ENCODE data around the gene PILRB.
"Not testable (repeated sequence)": the region's sequence is repeated elsewhere in the genome, so short reads cannot be mapped to it uniquely, and the experiment has no call there.

PILRB gene

DNA sequence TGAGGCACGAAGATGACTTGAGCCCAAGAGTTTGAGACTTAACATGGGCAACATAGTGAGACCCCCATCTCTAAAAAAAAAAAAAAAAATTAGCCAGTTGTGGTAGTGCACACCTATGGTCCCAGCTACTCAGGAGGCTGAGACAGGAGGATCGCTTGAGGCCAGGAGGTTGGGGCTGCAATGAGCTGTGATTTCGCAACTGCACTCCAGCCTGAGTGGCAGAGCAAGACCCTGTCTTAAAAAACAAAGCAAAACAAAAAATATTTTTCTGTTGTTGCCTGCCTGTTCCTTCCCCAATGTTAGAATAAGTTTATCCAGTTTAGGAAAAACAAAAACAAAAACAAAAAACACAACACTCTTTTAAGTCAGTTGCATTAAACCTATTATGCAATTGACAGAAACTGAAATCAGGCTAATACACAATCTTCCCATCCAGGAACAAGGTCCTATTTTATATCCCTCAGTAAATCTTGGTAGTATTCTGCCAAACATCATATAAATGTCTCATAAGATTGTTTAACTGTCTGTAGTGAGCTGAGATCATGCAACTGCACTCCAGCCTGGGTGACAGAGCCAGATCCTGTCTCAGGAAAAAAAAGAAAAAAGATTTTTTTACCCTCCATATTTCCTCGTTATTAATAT, 20.3 kb downstream of the PILRB start:
- DNase-seq: no peak

DNA sequence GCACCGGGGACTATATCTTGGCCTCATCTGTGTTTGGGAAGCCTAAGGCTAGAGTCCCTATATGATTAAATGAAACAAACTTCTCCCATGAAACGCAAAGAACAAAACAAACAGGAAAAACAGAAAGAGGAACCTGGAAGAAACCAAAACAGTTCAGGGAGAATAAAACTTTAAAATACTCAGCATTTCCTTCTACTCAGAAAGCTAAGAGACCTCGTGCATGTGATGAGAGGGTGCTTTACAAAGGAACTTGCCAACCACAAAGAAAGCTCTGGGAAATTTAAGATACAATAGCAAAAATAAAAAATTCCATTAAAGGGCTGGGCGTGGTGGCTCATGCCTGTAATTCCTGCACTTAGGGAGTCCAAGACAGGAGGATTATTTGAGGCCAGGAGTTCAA, 22.3 kb downstream of the PILRB start:
- no peak for DNase-seq

DNA sequence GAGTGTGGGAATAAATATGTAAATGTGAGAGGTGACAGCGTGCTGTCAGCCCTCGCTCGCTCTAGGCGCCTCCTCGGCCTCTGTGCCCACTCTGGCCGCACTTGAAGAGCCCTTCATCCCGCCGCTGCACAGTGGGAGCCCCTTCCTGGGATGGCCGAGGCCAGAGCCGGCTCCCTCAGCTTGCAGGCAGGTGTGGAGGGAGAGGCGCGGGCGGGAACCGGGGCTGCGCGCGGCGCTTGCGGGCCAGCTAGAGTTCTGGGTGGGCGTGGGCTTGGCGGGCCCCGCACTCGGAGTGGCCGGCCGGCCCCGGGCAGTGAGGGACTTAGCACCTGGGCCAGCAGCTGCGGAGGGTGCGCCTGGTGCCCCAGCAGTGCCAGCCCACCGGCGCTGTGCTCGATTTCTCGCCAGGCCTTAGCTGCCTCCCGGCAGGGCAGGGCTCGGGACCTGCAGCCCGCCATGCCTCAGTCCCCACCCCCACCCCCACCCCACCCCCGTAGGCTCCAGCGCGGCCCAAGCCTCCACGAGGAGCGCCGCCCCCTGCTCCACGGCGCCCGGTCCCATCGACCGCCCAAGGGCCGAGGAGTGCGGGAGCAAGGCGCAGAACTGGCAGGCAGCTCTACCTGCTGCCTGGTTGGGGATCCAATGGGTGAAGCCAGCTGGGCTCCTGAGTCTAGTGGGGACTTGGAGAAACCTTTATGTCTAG, 23.8 kb downstream of the PILRB start:
- not testable (repeated sequence) for DNase-seq

DNA sequence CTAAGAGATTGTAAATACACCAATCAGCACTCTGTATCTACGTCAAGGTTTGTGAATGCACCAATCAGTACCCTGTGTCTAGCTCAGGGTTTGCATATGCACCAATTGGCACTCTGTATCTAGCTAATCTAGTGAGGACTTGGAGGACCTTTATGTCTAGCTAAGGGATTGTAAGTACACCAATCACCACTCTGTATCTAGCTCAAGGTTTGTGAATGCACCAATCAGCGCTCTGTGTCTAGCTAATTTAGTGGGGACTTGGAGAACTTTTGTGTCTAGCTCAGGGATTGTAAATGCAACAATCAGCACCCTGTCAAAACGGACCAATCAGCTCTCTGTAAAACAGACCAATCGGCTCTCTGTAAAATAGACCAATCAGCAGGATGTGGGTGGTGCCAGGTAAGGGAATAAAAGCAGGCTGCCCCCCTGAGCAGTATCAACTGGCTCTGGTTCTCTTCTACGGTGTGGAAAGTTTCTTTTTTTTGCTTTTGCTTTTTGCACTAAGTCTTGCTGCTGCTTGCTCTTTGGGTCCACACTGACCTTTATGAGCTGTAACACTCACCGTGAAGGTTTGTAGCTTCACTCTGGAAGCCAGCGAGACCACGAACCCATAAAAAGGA, 24.4 kb downstream of the PILRB start:
- not testable (repeated sequence) for DNase-seq

DNA sequence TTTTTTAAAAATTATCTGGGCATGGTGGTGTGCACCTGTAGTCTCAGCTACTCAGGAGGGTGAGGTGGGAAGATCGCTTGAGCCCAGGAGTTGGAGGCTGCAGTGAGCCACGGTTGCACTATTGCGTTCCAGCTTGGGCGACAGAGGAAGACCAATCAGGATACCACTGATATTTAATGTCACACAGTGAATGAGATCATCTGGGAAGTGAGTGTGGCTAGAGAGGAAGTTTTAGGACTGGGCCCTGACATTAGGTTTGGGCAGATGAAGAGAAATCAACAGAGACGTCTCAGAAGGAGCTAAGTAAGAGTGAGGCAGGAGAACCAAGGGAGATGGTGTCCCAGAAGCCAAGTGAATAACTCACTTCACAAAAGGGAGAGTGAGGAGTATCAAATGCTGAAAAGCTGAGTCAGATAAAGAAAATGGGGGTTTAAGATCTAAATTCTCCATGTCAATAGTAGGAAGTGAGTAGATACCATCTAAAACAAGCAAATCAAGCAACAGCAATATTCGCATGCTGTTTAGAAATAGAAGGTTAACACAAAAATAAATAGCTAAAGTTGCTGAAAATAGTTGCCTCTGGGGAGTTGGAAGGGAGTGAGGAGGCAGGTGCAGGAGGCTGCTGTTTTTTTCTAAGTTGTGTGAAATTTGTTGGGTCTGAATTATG, 26.8 kb downstream of the PILRB start:
- DNase-seq: no peak

DNA sequence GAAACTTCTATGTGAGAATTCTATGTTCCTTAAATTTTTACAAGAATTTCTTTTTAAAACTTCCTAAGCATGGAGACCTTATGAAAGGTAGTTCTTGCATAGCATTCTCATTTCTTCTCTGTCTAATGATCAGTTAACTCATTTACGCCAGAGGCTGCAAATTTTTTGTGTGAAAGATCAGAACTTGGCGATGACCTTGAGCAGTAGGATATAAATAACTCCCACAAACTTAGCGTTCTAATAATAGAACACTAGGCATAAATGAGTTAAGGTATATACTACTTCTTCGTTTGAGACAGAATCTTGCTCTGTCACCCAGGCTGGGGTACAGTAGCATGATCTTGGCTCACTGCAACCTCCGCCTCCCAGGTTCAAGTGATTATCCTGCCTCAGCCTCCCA, 29.0 kb downstream of the PILRB start:
- DNase-seq: no peak

DNA sequence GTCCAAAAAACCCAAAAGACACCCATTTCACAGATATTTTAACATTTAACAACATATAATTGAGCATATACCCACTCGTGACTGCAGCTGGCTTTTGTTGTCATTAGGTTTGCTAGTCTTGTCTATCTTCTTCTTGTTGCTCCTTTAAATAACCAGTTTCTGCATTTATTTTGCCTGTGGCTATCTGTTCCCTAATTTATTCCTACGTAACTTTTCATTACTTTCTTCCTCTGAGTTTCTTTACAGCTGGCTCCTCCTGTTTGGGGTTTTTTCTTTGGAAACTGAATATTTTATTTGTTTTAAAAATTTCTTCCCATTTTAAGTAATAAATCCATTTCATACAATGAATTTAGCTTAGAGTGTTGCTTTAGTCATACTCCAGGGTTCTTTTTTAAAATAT, 29.8 kb downstream of the PILRB start:
- no peak for DNase-seq

DNA sequence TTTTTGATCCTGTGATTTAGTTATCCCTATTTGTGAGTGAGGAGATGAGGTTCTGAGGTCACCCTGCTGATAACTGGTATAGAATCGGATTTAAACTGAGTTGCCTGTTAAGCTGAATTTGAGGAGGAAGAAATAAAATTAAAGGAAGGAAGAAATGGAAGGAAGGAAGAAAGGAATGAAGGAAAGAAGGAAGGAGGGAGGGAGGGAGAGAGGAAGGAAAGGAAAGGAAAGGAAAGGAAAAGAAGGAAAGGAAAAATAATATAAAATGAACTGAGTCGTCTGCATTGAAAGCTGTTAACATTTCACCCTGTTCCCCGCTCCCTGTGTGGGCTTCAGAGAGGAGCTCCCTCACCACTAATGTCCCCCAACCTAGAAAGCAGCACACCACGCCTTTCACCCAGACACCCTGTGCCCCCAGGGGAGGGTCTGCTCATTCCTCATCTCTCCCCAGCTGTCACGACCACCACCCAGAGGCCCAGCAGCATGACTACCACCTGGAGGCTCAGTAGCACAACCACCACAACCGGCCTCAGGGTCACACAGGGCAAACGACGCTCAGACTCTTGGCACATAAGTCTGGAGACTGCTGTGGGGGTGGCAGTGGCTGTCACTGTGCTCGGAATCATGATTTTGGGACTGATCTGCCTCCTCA, 31.6 kb downstream of the PILRB start:
- no peak for DNase-seq

DNA sequence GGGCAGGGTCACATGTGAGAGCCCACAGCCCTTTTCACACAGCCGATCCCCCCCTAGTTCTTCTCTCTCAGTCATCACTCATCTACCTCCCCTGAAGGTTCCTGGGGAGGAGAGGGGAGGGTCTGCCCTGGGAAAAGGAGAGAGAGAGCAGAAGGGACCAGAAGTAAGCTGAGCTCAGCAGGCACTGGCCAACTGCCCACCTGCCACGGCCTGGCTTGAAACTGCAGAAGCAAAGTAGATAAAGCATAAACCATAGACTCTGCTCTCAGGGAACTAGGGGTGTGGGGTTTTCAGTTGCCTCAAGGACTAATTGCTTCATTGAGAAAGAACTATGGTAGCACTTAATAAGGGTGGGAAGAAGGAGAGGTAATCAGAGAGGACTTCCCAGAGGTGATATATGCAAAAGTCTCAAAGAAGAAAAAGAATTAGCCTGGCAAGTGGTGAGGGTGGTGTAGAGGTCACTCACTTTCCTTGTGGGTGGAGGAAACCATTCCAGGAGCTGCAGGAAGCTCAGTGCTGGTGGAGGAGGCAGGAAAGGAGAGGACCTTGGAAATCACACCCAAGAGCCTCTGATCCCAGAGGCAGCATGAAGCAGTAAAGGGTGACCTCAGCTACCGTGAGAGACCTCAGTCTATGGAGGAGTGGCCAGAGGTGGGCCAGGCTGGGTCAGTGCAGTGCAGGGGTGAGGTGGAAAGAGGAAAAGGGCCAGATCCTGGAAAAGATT, 32.5 kb downstream of the PILRB start:
- DNase-seq: no peak

DNA sequence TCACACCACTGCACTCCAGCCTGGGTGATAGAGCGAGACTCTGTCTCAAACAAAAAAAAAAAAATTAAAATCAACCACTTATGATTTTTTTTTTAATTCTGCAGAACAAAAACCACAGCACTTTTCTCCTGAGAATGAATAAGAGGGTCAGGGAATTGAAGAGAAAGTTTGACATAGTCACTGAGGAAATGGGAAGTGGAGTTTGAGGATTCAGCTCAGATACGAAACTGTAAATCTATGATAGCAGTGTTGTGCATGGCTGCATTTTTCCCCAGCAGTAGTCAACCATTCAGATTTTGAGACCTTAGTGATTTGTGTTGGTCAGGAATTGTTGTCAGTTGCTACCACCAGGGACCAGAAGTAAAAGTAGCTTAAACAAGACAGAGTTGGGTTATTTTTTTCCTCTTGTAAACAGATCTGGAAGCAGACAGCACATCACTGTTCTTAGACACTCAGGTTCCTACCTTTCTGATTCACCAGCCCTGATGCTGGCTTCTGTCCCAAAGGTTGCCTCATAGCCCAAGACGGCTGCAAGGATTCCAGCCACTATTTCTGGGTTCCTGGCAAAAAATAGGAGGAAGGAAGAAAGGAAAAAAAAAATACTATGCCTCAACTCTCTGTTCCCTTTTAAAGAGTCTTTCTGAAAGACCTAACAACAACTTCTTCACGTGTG, 35.5 kb downstream of the PILRB start:
- DNase-seq: no peak

DNA sequence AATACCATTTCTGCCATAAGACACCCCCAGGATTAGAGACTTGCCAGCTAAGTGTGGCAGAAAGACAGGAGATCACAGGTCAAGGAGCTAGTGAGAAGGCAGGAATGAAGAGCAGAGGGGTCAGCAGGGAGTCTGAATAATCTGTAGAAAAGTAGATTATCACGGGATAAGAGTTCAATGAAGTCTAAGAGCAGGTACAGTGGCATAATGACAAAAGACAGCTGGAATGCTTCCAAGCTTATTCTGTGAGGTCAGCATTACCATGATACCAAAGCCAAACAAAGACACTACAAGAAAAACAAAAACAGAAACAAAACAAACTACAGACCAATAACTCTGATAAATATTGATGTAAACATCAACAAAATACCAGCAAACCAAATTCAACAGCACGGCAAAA, 36.2 kb downstream of the PILRB start:
- DNase-seq: no peak

DNA sequence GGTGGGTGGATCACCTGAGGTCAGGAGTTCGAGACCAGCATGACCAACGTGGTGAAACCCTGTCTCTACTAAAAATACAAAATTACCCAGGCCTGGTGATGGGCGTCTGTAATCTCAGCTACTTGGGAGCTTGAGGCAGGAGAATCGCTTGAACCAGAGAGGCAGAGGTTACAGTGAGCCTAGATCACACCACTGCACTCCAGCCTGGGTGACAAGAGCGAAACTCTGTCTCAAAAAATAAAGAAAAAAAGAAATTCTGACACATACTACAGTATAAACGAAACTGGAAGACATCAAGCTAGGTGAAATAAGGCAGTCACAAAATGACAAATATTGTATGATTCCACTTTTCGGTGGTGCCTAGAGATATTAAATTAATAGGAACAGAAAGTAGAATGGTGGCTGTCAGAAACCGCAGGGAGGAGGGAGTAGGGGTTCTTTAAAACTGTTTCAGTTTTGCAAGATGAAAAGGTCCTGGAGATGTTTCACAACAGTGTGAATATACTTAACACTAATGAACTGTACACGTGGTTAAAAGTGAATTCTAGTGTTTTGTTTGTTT, 38.6 kb downstream of the PILRB start:
- DNase-seq: peak; percentile 22 to 29

DNA sequence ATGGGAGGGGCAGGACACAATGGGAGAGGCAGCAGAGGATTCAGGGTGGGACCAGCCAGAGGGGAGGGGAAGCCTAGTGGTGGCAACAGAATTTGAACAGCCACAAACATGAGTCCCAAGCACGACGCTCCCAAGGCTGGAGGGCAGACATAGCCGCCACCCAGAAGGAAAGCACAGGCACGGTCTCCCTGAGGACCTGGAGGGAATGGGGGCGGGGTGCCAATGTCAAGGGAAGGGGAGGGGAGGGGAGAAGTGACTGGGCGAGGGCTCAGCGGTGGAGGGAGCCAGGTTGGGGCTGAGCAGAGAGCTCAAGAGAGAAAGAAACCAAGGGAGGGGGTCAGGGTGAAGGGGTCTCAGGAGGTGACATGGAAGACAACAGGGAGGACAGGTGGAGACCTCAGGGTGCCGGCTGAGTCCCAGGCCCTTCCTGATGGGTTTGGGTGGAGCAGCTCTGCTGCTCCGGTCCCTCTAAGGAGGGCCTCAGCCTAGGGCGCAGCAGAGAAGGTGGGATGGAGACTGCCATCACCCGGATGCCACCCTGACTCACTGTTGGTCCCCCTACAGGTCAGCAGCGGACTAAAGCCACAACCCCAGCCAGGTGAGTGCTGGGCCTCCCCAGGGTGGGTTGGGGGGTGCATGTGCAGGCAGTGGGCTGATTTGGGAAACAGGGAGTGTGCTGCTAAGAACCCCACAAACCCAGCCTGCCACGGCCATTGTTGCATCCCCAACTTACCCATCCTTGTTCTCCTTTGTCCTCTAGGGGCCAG, 39.6 kb downstream of the PILRB start:
- no peak for DNase-seq

DNA sequence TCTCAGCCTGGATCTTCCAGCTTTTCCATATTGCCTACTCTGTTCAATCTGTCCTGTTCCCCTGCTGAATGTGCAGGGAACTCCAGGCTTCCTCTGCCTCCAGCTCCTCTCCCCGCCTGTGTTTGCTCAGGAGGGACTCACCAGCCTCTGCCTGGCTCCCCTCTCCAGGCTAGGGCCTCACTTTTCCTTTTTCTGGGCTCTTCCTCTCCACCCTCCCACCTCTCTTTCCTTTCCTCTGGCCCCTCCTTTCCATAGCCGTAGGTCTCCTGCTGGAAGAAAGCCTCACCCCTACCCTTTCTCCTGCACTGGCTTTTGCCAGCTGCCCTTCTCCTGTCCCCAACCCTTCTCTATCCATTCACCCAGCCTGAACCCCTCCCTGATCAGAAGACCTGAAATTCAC, 40.3 kb downstream of the PILRB start:
- DNase-seq: no peak

DNA sequence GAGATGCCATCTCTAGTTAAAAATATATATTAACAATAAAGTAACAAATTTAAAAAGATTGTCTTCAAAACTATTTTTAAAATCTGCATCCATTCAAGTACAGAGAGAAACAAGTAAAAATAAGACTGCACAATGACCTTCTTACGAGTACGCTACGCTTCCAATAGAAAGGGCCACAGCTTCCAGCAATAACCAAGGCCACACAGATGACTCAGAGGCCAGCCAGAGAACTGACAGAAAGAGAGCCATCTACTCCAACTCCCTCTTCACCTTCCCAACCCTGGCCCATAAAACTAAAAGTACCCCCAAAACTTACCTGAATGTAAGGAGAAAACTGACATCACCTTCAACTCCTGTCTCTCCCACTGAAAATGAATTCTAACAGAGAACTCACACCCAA, 42.1 kb downstream of the PILRB start:
- DNase-seq: no peak

DNA sequence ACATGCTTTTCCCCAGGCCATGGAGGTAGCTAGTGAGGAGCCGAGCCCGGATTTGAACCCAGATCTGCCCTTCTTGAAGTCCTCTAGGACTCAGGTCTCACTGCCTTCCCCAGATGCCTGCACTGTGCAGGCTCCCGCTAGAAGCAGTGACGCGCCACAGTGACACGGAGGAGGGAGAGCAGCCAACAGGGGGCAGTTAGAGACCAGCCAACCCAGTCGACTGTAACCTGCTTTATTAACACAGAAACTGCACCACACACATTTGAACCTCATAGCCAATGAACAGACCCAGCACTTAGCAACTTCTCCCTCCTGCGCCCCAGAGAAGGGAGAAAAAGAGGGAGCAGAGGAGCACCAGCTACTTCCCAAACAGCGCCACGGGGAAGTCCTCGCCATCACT, 42.7 kb downstream of the PILRB start:
- DNase-seq: no peak

DNA sequence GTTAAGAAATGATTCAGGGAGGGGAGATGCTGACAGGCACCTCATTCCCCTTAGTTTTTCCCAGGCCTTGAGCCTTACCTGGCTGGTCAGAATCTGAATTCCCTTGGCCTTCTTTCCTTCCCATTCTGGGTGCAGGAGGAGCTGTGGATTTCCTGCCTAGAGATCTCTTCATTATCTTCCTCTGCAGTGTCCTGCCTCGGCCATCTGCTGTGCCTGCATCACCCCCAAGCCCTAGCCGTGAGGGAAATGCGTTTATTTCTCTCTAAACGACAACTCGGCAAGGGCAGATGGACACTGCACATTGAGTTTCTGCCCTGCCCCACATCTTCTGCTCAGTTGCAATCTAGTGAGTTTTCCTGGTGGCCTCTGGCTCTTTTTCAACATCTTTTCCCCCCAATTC, 43.9 kb downstream of the PILRB start:
- no peak for DNase-seq

DNA sequence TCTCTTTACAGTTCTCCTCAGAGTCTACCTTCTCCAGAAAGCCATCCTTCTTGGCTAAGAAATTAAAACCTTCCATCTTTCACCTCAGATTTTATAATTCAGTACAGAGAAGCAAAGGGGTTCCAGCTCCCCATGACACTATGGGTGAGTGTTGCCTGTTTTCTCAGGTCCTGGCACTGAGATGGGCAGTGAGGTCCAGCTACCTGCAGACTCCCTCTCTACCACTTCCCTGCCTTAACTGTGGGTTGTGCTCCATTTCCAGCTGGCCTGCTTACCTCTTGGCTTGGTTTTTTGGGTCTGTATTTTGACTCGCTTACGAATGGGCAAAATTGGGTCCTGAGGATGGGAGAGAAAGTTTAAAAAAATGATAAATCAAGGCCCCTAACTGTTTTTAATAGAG, 44.3 kb downstream of the PILRB start:
- no peak for DNase-seq

DNA sequence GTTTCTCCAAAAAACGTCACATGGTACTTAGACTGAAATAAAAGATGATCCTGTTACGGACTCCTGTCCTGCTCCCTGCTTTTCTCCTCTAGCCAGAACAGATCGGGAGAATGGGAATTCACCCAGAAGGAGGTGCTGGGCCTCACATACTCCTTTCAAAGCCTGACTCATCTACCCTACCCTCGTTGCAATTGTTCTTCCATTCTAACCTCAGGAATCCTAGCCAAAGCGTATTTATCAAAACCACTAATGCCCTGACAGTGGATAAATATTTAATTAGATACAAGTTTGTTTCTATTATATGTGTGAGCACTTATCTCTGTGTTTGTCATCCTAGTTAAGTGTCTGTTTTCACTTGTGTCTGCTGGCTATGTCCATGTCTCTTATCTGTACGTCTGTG, 48.9 kb downstream of the PILRB start:
- no peak for DNase-seq

DNA sequence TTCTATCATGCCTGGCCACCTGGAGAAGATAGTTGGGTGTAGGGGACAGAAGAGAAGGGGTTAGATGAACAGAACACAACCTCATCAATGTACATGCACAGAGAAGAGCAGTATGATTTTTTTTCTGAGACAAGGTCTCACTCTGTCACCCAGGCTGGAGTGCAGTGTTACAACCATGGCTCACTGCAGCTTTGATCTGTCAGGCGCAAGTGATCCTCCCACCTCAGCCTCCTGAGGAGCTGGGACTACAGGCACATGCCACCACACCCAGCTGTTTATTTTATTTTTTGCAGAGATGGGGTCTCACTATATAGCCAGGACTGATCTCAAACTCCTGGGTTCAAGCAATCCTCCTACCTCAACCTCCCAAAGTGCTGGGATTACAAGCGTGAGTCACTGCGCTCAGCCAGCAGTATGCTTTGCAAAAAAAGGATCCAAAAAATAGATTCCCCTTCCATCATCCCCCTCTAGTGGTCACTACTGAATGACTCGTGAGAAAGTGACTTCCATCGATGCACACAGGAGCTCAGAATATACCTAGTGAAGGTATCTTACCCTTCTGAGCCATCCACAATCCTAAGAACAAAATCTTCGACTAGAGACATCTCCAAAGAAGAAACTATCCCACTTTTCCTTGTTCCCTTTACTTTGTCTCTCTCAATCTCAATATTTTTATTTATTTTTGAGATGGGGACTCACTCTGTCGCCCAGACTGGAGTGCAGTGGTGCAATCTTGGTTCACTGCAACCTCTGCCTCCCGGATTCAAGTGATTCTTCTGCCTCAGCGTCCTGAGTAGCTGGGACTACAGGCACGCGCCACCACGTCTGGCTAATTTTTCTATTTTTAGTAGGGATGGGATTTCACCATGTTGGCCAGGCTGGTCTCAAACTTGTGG, 49.6 kb downstream of the PILRB start:
- peak; percentile 12 to 20 for DNase-seq

All from activated CD4-positive, alpha-beta T cell treated with anti-CD3 and anti-CD28 coated beads, Interleukin-2, amount 50 U/mL, for 4 hours (primary cell).